SU-DHL-6 (cell line): ENCODE results near the gene CNTNAP1.
A peak's percentile ranks its signal among the peaks of the same experiment; 100 is the strongest.
"Not testable (repeated sequence)": the region's sequence is repeated elsewhere in the genome, so short reads cannot be mapped to it uniquely, and the experiment has no call there.

Source experiments
- H2AFZ ChIP-seq: fragments of 200-600 bp; sonication (generic); 2 replicates; pipeline ENCODE4 v1.6.1; 2014; ENCODE audit warnings: low read depth, mild to moderate bottlenecking, moderate library complexity, mixed read lengths, antibody characterized with exemption, low read length; ENCODE audit not compliant: severe bottlenecking
- H3F3A ChIP-seq: fragments of 200-600 bp; shearing (Covaris generic); 2 replicates; pipeline ENCODE4 v1.6.0; 2016; ENCODE audit warnings: antibody characterized with exemption, mild to moderate bottlenecking; ENCODE audit not compliant: insufficient read depth
- H3K27ac ChIP-seq: fragments of 200-600 bp; sonication (generic); 2 replicates; pipeline ENCODE4 v1.5.1; 2016; ENCODE audit warnings: low read depth, mild to moderate bottlenecking, low read length, moderate library complexity, mixed read lengths
- H3K27me3 ChIP-seq: fragments of 200-600 bp; sonication (generic), shearing (Covaris generic); 2 replicates; pipeline ENCODE4 v1.6.0; 2014; ENCODE audit warnings: mild to moderate bottlenecking, low read length
- H3K36me3 ChIP-seq: fragments of 200-600 bp; sonication (generic); 2 replicates; pipeline ENCODE4 v1.6.1; 2014; ENCODE audit warnings: mild to moderate bottlenecking, low read length, mixed read lengths
- H3K4me2 ChIP-seq: fragments of 300-600, 200-600 bp; shearing (Covaris generic), sonication (generic); 2 replicates; pipeline ENCODE4 v1.6.0; 2014; ENCODE audit warnings: low read length, low read depth, mild to moderate bottlenecking; ENCODE audit not compliant: poor library complexity, severe bottlenecking
- H3K4me3 ChIP-seq: fragments of 200-600 bp; sonication (generic); 2 replicates; pipeline ENCODE4 v1.5.1; 2014; ENCODE audit warnings: antibody characterized with exemption, low read length, mild to moderate bottlenecking, mixed read lengths; ENCODE audit not compliant: insufficient read depth, poor library complexity, severe bottlenecking
- H3K79me2 ChIP-seq: fragments of 200-600 bp; sonication (generic); 2 replicates; pipeline ENCODE4 v1.6.1; 2014; ENCODE audit warnings: mild to moderate bottlenecking, low read length, moderate library complexity; ENCODE audit not compliant: insufficient read depth
- H3K9ac ChIP-seq: fragments of 200-600 bp; sonication (generic); 2 replicates; pipeline ENCODE4 v1.7.0; 2014; ENCODE audit warnings: mild to moderate bottlenecking, low read length
- H3K9me2 ChIP-seq: fragments of 200-600 bp; sonication (generic); replicated peaks from 2 replicates; pipeline ENCODE4 v1.6.1; 2014; ENCODE audit warnings: low read length; ENCODE audit not compliant: insufficient read depth
- H3K9me3 ChIP-seq: fragments of 200-600 bp; sonication (generic); 2 replicates; pipeline ENCODE4 v1.6.1; 2014; ENCODE audit warnings: low read length, mixed read lengths; ENCODE audit not compliant: insufficient read depth
- H4K20me1 ChIP-seq: fragments of 200-600 bp; sonication (generic); 2 replicates; pipeline ENCODE4 v1.6.1; 2014; ENCODE audit warnings: low read depth, mild to moderate bottlenecking, antibody characterized with exemption, low read length, moderate library complexity, mixed read lengths
- CTCF ChIP-seq: fragments of 200-600 bp; sonication (generic); IDR thresholded peaks from one replicate; pipeline ENCODE4 v1.5.1; 2017; ENCODE audit warnings: antibody characterized with exemption, mild to moderate bottlenecking, low read length, moderate library complexity; ENCODE audit not compliant: insufficient read depth, poor library complexity, severe bottlenecking
- EZH2phosphoT487 ChIP-seq: fragments of 200-600 bp; sonication (generic), shearing (Covaris generic); conservative IDR thresholded peaks from 2 replicates; pipeline ENCODE4 v1.6.1; 2018; ENCODE audit warnings: mild to moderate bottlenecking, antibody characterized with exemption, low read length, moderate library complexity, mixed read lengths

CNTNAP1 gene

GRCh38 chr17:42659079-42659931 is 23.0 kb upstream of the CNTNAP1 start, which contains the start of gene TUBG2:
Gene TUBG2 (plus strand): TSS chr17:42659284. CDS start chr17:42659504, 220 bp downstream.
- Histone ChIP-seq H3K9me2 (no peaks in the 10 kb centered on the region), H3K27ac (no peak within 1 kb of the TSS), H3K9me3 (no peaks in the 10 kb centered on the region), H3K79me2 (no peaks in the 10 kb centered on the region), H3K36me3 (no peaks in the 10 kb centered on the region), H4K20me1 (no peaks in the 10 kb centered on the region), H3F3A (no peaks in the 10 kb centered on the region), H3K4me3 (peak within 1 kb of the TSS; percentile 64), H3K27me3 (no peaks in the 10 kb centered on the region), H2AFZ (peak within 1 kb of the TSS; percentile 70), H3K9ac (peak within 1 kb of the TSS; percentile 71), H3K4me2 (peak within 1 kb of the TSS; percentile 61)
- TF ChIP-seq EZH2phosphoT487 (no peak), CTCF (no peak)

GRCh38 chr17:42659932-42660274 is 22.4 kb upstream of the CNTNAP1 start:
- H3K27ac ChIP-seq, H2AFZ ChIP-seq: not testable (repeated sequence)

GRCh38 chr17:42660692-42661345 is 21.5 kb upstream of the CNTNAP1 start:
- H3K9me2 ChIP-seq: no peaks in the 10 kb centered on the region
- H3K27ac ChIP-seq: no peak overlapping the region
- no peaks in the 10 kb centered on the region for H3K9me3 ChIP-seq
- H3K4me3 ChIP-seq: no peak overlapping the region
- H3K36me3 ChIP-seq: no peaks in the 10 kb centered on the region
- H3K4me2 ChIP-seq: no peak overlapping the region
- H3K9ac ChIP-seq: no peak overlapping the region
- TF ChIP-seq CTCF (no peak), EZH2phosphoT487 (no peak)
- no peaks in the 10 kb centered on the region for H3K79me2 ChIP-seq
- H3K27me3 ChIP-seq: no peaks in the 10 kb centered on the region
- H3F3A ChIP-seq: no peaks in the 10 kb centered on the region
- H2AFZ ChIP-seq: no peak overlapping the region
- no peaks in the 10 kb centered on the region for H4K20me1 ChIP-seq

More at GRCh38 chr17:42659932-42660274, 22.4 kb upstream of the CNTNAP1 start:
- not testable (repeated sequence) for H3K36me3 ChIP-seq, H3K9me3 ChIP-seq, H3K4me3 ChIP-seq, H3K79me2 ChIP-seq, H3F3A ChIP-seq, H3K9me2 ChIP-seq, H3K27me3 ChIP-seq, H4K20me1 ChIP-seq
- 0 out of 2 replicates have a peak overlapping the region, but pooled peaks have one; percentile 71 for H3K9ac ChIP-seq
- peak overlapping the region; percentile 61 for H3K4me2 ChIP-seq

- Histone ChIP-seq H3K9me2 (no peaks in the 10 kb centered on the region), H3K27me3 (no peaks in the 10 kb centered on the region), H2AFZ (no peak overlapping the region), H3K36me3 (no peaks in the 10 kb centered on the region), H3K9ac (no peak overlapping the region), H3K4me2 (no peak overlapping the region), H3K4me3 (no peak overlapping the region), H3K9me3 (no peaks in the 10 kb centered on the region), H4K20me1 (no peaks in the 10 kb centered on the region), H3F3A (no peaks in the 10 kb centered on the region), H3K79me2 (no peaks in the 10 kb centered on the region), H3K27ac (no peak overlapping the region)
- no peak for TF ChIP-seq CTCF
- TF ChIP-seq EZH2phosphoT487: no peak
Observed at GRCh38 chr17:42665581-42666001, 16.7 kb upstream of the CNTNAP1 start.

- not testable (repeated sequence) for H3K4me3 ChIP-seq, H3K9me2 ChIP-seq, H4K20me1 ChIP-seq, H3K9ac ChIP-seq, H3K36me3 ChIP-seq, H2AFZ ChIP-seq, H3K9me3 ChIP-seq, H3K4me2 ChIP-seq, H3F3A ChIP-seq, H3K27me3 ChIP-seq, H3K27ac ChIP-seq, H3K79me2 ChIP-seq
Observed at GRCh38 chr17:42666126-42666525, 16.2 kb upstream of the CNTNAP1 start.
